ENCODE data around the gene PIK3R5.

DNA sequence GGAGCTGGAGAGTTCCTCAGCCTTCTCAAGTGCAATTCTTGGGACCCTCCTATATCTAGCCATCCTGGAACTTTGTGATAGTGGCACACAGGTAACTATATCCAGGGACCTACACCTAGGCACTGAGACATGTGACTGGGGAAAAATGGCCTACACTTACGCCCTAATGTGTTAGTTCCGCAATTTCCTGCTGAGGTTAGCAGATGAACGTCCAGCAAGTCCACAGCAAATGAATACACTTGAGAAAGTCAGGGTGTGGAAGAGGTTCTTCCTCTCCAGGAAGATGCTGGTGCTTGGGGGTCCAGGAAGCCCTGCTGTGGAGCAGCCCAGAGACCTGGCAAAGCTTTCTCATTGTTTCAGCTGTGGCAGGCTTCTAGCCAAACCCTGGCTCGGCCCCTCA is 20.8 kb downstream of the PIK3R5 start:
- TF ChIP-seq, protein P1, sequence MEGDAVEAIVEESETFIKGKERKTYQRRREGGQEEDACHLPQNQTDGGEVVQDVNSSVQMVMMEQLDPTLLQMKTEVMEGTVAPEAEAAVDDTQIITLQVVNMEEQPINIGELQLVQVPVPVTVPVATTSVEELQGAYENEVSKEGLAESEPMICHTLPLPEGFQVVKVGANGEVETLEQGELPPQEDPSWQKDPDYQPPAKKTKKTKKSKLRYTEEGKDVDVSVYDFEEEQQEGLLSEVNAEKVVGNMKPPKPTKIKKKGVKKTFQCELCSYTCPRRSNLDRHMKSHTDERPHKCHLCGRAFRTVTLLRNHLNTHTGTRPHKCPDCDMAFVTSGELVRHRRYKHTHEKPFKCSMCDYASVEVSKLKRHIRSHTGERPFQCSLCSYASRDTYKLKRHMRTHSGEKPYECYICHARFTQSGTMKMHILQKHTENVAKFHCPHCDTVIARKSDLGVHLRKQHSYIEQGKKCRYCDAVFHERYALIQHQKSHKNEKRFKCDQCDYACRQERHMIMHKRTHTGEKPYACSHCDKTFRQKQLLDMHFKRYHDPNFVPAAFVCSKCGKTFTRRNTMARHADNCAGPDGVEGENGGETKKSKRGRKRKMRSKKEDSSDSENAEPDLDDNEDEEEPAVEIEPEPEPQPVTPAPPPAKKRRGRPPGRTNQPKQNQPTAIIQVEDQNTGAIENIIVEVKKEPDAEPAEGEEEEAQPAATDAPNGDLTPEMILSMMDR (IDR thresholded peaks at IDR 0.05), result no peak
- TF ChIP-seq POLR2A (IDR thresholded peaks at IDR 0.05), result no peak
